HG03025 (cell line): Measurements from ENCODE around the gene PDXK.
A peak's percentile ranks its signal among the peaks of the same experiment; 100 is the strongest.

Source experiments
- ATAC-seq: cut with Tn5 transposase; IDR thresholded peaks from one replicate; pipeline ENCODE4 v1.9.1; 2021; ENCODE audit warnings: mild to moderate bottlenecking, moderate library complexity; ENCODE audit not compliant: unreplicated experiment, low FRiP score

The PDXK gene

DNA sequence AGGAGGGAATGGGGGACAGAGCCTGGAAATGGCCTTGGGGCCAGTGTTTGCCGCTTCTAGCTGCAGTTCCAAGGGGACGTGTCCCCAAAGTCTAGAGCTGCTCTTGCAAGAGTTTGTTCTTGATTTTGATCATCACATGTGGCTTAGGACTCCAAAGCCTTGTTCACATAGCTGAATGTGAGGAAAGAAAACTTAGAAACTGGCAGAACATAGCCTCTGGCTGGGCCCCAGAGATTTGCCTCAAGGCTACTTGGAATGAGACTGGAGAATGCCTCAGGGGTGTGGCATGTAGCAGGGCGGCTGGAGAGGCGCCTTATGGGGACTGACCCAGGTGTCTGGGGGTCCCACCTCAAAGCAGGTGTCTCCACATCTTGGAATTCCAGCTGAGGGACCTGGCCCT lies 2.3 kb downstream of the PDXK start:
- ATAC-seq: no peak

DNA sequence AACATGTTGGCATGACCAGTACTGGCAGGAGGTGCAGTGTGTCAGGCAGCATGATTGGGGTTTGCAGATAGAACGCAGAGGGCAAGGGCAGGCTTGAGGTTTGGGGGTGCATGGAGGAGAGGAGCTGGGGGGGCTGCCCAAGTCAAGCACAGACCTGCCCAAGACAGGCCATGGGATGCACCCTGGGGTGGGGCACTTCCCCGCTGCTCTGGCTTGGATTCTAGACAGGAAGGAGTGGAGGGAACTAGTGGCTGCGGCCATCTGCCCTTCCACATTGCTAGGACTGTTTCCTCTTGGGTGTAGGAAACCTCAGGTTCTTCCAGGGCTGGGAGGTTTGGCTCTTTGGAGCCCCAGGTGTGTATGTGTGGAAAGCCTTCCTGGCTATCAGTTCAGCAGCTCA lies 3.0 kb downstream of the PDXK start:
- ATAC-seq: no peak

- ATAC-seq: no peak
Observed at GRCh38 chr21:43723648-43724047, 4.7 kb downstream of the PDXK start.

GRCh38 chr21:43726686-43727518 lies 8.0 kb downstream of the PDXK start:
- no peak for ATAC-seq

DNA sequence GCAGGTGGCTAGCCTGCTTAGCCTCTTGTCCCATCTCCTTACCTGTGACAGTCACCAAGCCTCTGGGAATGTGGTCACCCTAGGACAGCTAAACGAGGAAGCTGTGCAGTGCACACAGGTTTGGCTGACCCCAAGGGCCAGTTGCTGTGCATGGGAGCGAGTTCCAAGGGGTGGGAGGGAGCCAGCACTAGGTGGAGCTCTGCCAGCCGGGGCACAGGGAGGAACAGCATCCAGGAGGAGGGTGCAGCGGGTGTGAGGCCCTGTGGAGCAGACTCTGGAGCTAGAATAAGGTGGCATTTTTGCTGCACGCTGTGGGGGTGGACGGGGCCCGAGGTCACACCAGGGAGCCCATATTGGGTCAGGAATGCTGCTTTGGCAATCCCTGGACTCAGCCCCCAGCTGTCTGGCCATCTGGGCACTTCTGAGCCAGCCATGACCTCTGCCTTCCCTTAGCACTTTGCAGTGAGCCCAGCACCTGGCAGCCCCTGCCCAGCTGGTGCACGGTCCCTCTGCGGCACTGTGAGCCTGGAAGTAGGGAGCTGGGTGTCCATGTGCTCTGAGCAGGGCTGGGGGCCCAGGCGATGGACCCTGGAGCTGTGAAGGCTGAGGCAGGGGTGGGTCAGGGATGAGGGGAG lies 8.7 kb downstream of the PDXK start:
- ATAC-seq: no peak

DNA sequence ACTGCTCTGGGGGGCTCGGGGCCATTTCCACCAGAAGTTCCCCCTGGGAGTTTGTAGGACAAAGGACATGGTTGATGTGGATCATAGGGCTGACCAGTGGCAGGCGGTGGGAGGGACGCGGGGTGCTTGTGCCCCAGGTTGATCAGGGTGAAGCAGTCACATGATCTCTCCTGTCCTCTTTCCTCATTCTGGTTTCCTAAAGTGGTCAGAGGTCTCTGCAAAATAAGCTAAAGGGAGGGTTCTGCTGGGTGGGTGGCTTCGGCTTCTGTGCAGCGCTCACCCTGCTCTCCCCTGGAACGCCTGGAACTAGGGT lies 9.2 kb downstream of the PDXK start:
- ATAC-seq: no peak

DNA sequence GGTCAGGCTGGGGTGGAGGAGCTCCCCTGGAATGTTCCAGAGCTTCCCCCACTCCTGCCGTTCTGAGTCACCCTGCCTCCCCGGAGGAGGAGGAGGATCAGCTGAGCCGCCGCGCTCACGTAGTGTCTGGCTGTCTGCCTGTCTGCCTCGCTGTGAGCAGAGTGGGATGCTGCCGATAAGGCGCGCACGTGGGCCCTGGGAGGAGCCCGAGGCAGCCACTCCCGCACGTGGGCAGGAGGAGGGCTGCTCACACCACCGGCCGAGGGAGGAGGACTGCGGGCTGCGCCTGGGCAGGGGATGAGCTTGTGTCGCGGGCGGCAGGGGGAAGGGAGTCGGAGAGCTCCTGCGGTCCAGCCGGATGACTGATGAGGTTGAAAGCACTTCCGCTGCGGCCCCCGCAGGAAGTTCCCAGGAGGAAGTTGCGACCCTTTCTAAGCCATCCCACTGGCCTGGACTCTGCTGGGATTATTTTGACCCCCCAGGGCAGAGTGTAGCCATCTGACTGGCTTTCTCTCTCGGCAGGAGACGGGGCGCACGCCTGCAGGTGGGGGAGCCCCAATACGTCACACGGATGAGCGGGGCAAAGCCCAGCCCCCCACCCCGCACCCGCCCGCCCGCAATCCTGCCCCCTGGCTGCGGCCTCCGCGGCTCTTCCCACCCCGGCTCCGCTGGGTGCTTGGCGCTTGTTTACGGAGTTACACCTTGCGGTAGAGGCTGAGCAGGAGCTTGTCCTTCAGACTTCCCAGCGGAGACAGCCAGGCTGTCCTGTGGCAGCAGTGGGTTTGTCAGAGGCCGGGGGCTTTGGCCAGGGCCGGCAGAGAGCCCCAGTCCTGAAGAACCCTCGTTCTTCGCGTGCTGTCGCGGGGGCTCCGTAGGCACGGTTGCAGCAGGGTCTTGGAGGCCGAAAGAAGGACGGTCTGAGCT lies 9.8 kb downstream of the PDXK start:
- ATAC-seq: peak; percentile 63

DNA sequence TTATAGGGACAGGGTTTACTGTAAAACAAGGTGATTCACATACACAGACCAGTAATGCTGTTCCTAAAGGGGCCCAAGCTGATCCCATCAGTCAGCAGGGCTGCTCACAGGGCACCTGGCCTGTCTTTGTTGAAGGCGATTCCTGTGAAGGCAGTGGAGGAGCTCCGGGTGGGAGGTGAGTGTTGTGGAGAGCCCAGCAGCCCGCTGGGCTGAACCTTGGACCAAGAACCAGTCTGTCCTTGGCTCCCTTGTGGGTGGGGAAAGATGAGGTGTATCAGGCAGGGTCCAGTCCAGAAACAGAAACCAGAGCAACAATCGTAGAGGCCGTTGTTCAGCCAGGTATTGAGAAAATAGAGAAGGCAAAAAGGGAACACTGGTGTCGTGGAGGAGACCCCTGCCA lies 12.5 kb downstream of the PDXK start:
- no peak for ATAC-seq

GRCh38 chr21:43731891-43732711 lies 13.2 kb downstream of the PDXK start:
- no peak for ATAC-seq

DNA sequence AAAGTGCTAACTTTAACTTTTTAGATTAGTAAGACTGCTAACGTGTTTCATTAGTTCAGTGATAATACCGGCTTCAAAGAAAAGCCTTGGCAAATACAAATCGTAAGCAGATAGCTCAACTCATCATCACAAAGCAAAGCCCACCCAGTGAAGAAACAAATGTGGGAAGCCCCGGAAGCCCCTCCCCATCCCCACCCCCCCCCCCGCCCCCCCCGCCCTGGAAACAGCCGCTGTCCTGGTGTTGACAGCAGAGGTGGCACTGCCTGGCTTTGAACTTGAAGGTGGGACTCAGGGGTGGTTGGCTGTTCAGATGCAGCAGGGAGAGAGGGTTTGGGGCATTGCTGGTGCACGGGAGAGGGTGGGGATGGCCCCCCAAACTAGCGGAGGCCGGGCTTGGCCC lies 14.1 kb downstream of the PDXK start:
- no peak for ATAC-seq

GRCh38 chr21:43733529-43734071 lies 14.7 kb downstream of the PDXK start:
- no peak for ATAC-seq

GRCh38 chr21:43734131-43734927 lies 15.4 kb downstream of the PDXK start:
- ATAC-seq: no peak

- ATAC-seq: no peak
Observed at GRCh38 chr21:43734928-43735229, 15.9 kb downstream of the PDXK start.

DNA sequence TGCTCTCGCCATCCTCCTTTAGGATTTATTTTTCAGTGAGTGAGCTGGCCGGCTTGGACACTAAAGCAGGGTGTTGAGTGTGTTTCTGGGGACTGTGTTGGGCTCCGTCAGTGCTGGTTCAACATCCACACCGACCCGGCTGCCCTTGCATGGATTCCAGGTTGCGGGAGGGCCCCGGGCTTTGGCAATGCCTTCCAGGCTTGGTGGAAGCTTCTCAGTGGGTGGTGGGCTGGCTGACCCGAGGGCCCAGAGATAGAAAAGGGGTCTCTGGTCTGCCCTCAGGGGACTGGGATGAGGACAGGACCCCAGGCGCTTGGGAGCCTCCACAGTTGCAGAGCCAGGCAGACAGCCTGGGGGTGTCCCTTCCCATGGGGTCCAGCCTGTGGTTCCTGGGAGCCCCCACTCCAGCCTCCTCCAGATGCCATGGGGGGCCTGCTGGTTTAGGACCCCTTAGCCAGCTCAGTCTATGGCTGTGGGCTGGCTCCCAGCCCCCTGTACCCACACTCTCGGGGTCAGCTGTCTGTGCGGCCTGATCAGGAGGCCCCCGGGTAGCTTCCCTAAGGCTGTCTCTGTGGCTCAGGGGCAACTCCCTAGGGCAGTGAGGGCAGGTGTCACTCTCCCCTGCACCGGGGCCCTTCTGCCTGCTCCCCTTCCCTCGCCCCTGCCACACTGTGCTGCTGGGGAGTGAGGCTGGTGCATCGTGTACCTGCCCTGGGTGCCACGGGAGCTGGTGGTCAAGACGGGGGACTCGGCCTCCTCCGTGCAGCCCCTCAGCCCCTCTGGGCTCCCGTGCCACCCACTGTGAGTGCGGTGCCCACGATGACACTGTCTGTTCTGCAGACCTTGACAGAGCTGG lies 16.5 kb downstream of the PDXK start:
- no peak for ATAC-seq

DNA sequence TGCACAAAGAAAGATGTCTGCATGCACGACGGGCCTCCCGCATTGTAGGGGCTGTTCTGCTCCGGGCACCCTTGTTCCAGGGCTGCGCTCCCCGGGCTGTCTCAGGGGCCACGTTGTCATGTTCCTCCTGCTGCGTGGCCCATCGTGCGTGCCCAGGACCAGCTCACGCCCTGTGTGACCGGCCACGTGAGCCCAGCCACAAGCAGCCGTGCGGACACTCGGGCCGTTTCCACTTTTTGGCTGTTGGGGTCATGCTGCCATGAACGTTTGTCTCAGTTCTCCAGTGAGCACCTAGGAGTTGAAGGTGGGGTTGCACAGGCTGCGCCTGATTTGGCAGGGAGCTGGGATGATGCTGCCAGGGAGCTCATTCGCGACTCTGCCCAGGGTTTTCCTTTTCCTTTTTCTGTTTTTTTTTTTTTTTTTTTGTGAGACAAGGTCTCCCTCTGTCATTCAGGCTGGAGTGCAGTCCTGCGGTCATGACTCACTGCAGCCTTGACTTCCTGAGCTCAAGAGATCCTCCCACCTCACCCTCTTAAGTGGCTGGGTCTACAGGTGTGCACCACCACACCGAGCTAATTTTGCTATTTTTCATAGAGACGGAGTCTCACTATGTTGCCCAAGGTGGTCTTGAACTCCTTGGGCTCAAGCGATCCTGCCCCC lies 17.4 kb downstream of the PDXK start:
- ATAC-seq: no peak

GRCh38 chr21:43737158-43737950 lies 18.4 kb downstream of the PDXK start:
- ATAC-seq: no peak
